Left renal pelvis (tissue), 4 donors: ENCODE measurements around the gene SEC61A1. TPM values are rescaled to one million over a fixed set of nuclear protein-coding genes. Genes with fewer than 3 reads are reported as not detected.

Experiments used
- DNase-seq, 4 donors: peaks; one replicate each; pipeline ENCODE4 v3.0.0-alpha.2; 2013; ENCODE audit warnings: low read depth in 4 of 4, low spot score in 3 of 4
- polyA plus RNA-seq, 4 donors: library from polyadenylated mRNA; unstranded; fragments of 120-200 nt; gene quantifications; one replicate each; pipeline ENCODE4 v1.2.1, GENCODE V29; 2013; ENCODE audit not compliant: insufficient read length in 4 of 4

Gene SEC61A1
- polyA plus RNA-seq, 4 donors, result 161 to 194 (median 167) TPM

DNA sequence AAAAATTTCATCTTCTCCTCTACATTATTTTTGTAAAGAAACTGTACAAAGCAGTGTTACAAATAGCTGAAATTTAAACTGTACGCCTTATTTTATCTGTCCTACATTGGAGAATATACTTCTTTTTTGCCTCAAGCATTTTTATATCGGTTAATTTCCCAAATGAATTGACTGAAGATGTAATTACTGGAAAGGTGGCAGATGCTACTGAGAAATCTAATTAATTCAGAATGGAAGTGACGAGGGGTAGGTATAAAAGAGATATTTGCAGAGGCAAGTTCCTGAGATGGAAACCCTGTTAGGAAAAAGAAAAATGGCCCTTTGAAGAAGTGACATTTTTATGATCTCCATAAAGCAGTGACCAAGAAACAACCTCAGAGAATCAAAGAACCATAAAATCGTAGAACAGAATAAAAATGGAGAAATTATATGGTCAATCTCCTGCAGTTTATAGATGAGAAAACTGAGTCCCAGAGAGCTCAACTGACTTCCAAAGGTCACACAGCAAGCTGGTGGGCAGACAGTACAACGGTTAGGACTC, 51.0 kb downstream of the SEC61A1 start:
- no peak for DNase-seq

DNA sequence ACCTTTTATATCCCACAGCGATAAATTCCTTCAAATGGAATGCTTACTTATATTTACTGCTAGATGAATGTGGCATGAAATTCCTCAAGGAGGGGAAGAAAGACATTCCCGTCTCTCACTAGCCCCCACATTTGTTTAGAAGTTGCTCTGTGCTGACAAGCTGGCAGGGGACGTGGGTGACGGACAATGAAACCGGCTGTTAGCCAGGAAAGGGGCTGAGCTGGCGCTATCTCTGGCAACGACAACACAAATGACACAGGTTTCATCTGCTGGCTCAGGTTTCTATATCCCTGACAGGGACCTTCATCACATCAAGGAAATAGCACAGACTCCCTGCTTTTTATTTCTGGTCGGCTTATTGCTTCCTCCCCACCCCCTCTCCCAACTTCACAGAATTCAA, 55.6 kb downstream of the SEC61A1 start:
- DNase-seq, result no peak

DNA sequence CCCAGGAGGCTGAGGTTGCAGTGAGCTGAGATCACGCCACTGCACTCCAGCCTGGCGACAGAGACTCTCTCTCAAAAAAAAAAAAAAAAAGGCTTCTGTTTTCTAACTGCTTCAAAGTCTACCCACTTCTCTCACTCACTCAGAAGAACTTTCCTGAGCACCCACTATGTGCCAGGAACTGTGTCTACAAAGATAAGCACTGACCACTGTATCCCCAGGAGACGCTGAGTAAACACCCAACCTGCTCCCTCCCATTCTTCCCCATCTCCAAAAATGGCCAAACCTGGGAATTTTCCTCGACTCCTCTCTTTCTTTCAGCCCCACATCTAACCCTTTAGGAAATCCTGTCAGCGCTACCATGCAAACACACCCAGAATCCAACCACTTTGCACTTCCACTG, 58.9 kb downstream of the SEC61A1 start:
- DNase-seq, result no peak

DNA sequence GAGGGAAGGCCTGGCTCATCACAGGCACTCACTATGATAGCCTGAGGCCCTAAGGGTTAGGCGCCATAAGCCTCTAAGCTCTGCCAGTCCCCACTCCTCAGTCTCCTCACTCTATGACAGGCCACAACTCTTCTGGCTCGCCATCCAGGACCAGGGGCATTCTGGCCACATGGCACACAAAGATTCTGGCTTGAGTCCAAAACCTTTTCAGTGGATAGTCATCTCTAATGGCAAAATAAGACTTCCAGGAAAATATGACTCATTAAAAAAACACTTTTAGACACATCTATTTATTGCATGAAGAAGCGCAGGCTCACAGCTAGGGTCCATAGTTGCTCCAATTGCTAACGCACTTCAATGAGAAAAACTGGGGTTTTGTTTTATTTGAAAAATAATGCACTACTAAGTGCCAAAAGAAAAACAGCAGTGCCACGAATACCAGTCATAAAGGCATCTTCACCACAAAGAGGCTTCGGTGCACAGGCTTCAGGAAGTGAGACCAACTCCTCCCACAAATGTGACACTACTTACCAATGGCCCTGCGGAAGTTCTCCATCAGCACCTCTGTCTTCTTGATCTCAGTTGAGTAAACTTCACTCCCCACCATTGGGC, 60.2 kb downstream of the SEC61A1 start:
- no peak for DNase-seq

DNA sequence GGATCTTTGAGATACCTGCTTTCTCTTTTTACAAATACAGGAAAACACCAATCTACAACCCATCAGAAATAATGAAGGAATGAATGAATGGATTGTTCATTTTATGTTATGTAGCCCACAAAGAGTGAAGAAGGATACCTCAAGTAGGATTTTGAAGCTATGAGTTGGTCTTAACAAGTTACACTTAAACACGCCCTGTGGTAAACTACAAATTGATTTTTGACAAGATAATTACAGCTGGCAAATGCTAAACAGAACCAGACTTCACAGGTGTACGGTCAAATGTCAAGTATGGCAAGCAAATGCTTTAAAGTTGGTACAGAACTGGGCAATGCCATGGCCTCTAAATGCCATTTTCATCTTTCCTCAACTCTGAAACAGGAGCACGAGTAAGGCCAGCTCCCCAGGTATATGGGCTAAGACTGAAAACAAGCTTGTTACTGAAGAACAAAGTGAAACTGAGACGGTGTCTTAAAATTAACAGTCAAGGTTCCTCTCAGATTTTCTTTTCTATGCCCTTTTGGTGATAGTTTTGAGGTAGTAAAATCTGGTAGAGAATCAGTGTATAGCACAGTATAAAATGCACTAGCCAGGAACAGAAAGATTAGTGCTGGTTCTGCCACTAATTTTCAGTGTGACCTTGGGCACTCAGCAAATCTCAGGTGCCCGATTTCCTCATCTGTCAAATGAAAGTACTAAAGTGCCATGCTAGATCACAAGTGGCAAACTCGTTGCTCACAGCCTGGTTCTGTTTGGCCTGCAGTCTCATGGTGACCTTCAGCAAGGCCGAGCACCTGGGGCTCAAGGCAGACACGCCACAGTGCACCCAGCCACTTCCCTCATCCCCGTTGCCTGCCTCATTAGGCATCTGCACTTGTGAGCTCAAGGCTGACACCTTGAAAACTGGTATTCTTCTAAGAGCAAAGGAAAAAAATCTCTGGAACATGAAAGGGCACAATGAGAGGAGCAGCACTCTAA, 61.9 kb downstream of the SEC61A1 start:
- DNase-seq, result no peak

Other genes with a start within 250 kb of the SEC61A1 start
- 10 to 100 TPM; 12.3 to 27.3 (median 24.2) TPM for gene MGLL, start 229.9 kb upstream of the SEC61A1 start, polyA plus RNA-seq
- gene KBTBD12, start 137.2 kb upstream of the SEC61A1 start, polyA plus RNA-seq, result 1 to 10 TPM in 3 of 4 donors, under 1 TPM in 1; 0.86 to 1.6 (median 1.2) TPM
- gene RUVBL1, start 71.4 kb downstream of the SEC61A1 start, polyA plus RNA-seq, result 10 to 100 TPM; 31.8 to 69.2 (median 63.9) TPM
- 10 to 100 TPM; 15.7 to 27.8 (median 21.6) TPM for gene EEFSEC, start 101.0 kb downstream of the SEC61A1 start, polyA plus RNA-seq